ENCODE results near the gene SNX22. TPM values are rescaled to one million over a fixed set of nuclear protein-coding genes. Genes with fewer than 3 reads are reported as not detected.
A peak's percentile ranks its signal among the peaks of the same experiment; 100 is the strongest.

Gene SNX22
- total RNA-seq, 4 donors from 2014 or later, result 0.19 to 0.42 (median 0.33) TPM; not detected in 1

- Histone ChIP-seq H3K27me3 (peaks cover 6 to 33% (median 18%) of the 10 kb centered on the region in 4 donors), H3K36me3 (peaks cover 39 to 47% (median 45%) of the 10 kb centered on the region in 4 donors), H3K9me3 (no peaks in the 10 kb centered on the region), H3K27ac (replicated peaks in 1 of 4) (peak overlapping the region in 3 of 4 donors; percentile 10 to 36 (median 25)), H3K4me3 (peak overlapping the region in 1 of 4 donors; percentile 1), H3K4me1 (peaks cover 44 to 56% (median 47%) of the 10 kb centered on the region in 4 donors)
- peak in 2 of 3 experiments; percentile 92 to 95 for TF ChIP-seq CTCF (IDR thresholded peaks at IDR 0.05)
- peak; percentile 47 to 56 for TF ChIP-seq POLR2AphosphoS5 (IDR thresholded peaks at IDR 0.05)
- no peak for TF ChIP-seq EP300 (IDR thresholded peaks at IDR 0.05)
- TF ChIP-seq POLR2A (IDR thresholded peaks at IDR 0.05; ENCODE audit: low read depth), result no peak
- WGBS, result 26% methylated on average over 9 of the region's 12 CpGs
- DNase-seq (ENCODE audit: extremely low spot score), result peak; percentile 95
- intact Hi-C loops (cut with DNase I), result no loop called here
These were observed 2.2 kb downstream of the SNX22 start for GRCh38 chr15:64153480-64154367.

GRCh38 chr15:64155802-64156651 lies 4.5 kb downstream of the SNX22 start:
- no peak overlapping the region for H3K27ac ChIP-seq (replicated peaks in 1 of 4)

GRCh38 chr15:64156652-64157331 lies 5.3 kb downstream of the SNX22 start:
- Histone ChIP-seq H3K36me3 (peaks cover 62 to 78% (median 74%) of the 10 kb centered on the region in 4 donors), H3K4me1 (peaks cover 64 to 77% (median 65%) of the 10 kb centered on the region in 4 donors), H3K9me3 (no peaks in the 10 kb centered on the region), H3K4me3 (no peak overlapping the region), H3K27ac (replicated peaks in 1 of 4) (no peak overlapping the region), H3K27me3 (peaks cover 0 to 15% (median 9%) of the 10 kb centered on the region in 4 donors)
- 87% methylated on average over 14 of the region's 16 CpGs for WGBS
- intact Hi-C loops (cut with DNase I), result no loop called here
- no peak for DNase-seq (ENCODE audit: extremely low spot score)
- TF ChIP-seq EP300 (IDR thresholded peaks at IDR 0.05) (no peak), POLR2A (IDR thresholded peaks at IDR 0.05; ENCODE audit: low read depth) (no peak), POLR2AphosphoS5 (IDR thresholded peaks at IDR 0.05) (no peak), CTCF (IDR thresholded peaks at IDR 0.05) (no peak)

More at GRCh38 chr15:64155802-64156651, 4.5 kb downstream of the SNX22 start:
- Histone ChIP-seq H3K4me1 (peaks cover 64 to 77% (median 65%) of the 10 kb centered on the region in 4 donors), H3K36me3 (peaks cover 62 to 70% (median 68%) of the 10 kb centered on the region in 4 donors), H3K4me3 (no peak overlapping the region), H3K9me3 (no peaks in the 10 kb centered on the region), H3K27me3 (peaks cover 6 to 23% (median 17%) of the 10 kb centered on the region in 4 donors)
- 83% methylated on average over 14 of the region's 15 CpGs for WGBS
- no peak for TF ChIP-seq CTCF (IDR thresholded peaks at IDR 0.05)
- TF ChIP-seq POLR2A (IDR thresholded peaks at IDR 0.05; ENCODE audit: low read depth), result no peak
- TF ChIP-seq EP300 (IDR thresholded peaks at IDR 0.05), result no peak
- TF ChIP-seq POLR2AphosphoS5 (IDR thresholded peaks at IDR 0.05), result no peak
- no peak for DNase-seq (ENCODE audit: extremely low spot score)
- intact Hi-C loops (cut with DNase I), result no loop called here

- peaks cover 62 to 78% (median 74%) of the 10 kb centered on the region in 4 donors for H3K36me3 ChIP-seq
- TF ChIP-seq EP300 (IDR thresholded peaks at IDR 0.05) (no peak), POLR2A (IDR thresholded peaks at IDR 0.05; ENCODE audit: low read depth) (no peak), CTCF (IDR thresholded peaks at IDR 0.05) (no peak), POLR2AphosphoS5 (IDR thresholded peaks at IDR 0.05) (no peak)
- no peak overlapping the region for H3K27ac ChIP-seq (replicated peaks in 1 of 4)
- peaks cover 62 to 71% (median 63%) of the 10 kb centered on the region in 4 donors for H3K4me1 ChIP-seq
- H3K4me3 ChIP-seq, result no peak overlapping the region
- peaks cover 0 to 7% (median 2%) of the 10 kb centered on the region in 4 donors for H3K27me3 ChIP-seq
- intact Hi-C loops (cut with DNase I), result no loop called here
- no peak for DNase-seq (ENCODE audit: extremely low spot score)
- H3K9me3 ChIP-seq, result no peaks in the 10 kb centered on the region
- WGBS, result 100% methylated on average over 1 of the region's 1 CpG
These were observed 6.1 kb downstream of the SNX22 start for GRCh38 chr15:64157599-64158125.

All from esophagus muscularis mucosa (tissue), 4 donors.